PC-3 (cell line): ENCODE data around the gene KLF16. TPM values are rescaled to one million over a fixed set of nuclear protein-coding genes. Genes with fewer than 3 reads are reported as not detected.

Experiments used
- ATAC-seq: fragments of 200-7000 bp; cut with Tn5 transposase; 2 replicates; pipeline ENCODE4 v1.9.1; 2020; ENCODE audit warnings: mild to moderate bottlenecking, moderate library complexity
- BruUV-seq: library from RNA; stranded (reverse); fragments of 400-500 nt; replicated peaks from 2 replicates; lab custom pipeline; 2021; lab: Mats Ljungman, UMichigan
- CTCF ChIA-PET: fragments of 300-600 bp; sonication (Branson Sonifier 250); formaldehyde crosslinking; loops from one replicate; lab custom pipeline; 2022; ENCODE audit warnings: antibody characterized with exemption; lab: Charles Lee
- POLR2A ChIA-PET: fragments of 300-600 bp; sonication (Branson Sonifier 250); formaldehyde crosslinking; loops from one replicate; lab custom pipeline; 2022; ENCODE audit warnings: antibody characterized with exemption; ENCODE audit not compliant: unreplicated experiment; lab: Charles Lee
- DNase-seq: peaks from one replicate; pipeline ENCODE4 v3.0.0-alpha.2; 2015
- H2AFZ ChIP-seq: fragments of 300-600 bp; sonication (generic); 2 replicates; pipeline ENCODE4 v1.6.0; 2016; ENCODE audit warnings: antibody characterized with exemption, low read length
- H3F3A ChIP-seq: fragments of 300-600 bp; sonication (generic); one replicate; pipeline ENCODE4 v1.6.0; 2017; ENCODE audit warnings: antibody characterized with exemption, low read length, control low read depth, mild to moderate bottlenecking; ENCODE audit not compliant: unreplicated experiment
- H3K27ac ChIP-seq: fragments of 300-600 bp; sonication (generic); 2 replicates; pipeline ENCODE4 v1.5.1; 2016; ENCODE audit warnings: mild to moderate bottlenecking, low read length
- H3K27me3 ChIP-seq: fragments of 300-600 bp; sonication (generic); 2 replicates; pipeline ENCODE4 v1.6.1; 2016; ENCODE audit warnings: low read length, mixed read lengths
- H3K36me3 ChIP-seq: fragments of 300-600 bp; sonication (generic); 2 replicates; pipeline ENCODE4 v1.6.1; 2016; ENCODE audit warnings: low read depth, mixed run types, low read length, mixed read lengths
- H3K4me1 ChIP-seq: fragments of 300-600 bp; sonication (generic); 2 replicates; pipeline ENCODE4 v1.5.1; 2016; ENCODE audit warnings: low read length; ENCODE audit not compliant: insufficient read depth
- H3K4me2 ChIP-seq: fragments of 300-600 bp; sonication (generic); 2 replicates; pipeline ENCODE4 v1.6.0; 2016; ENCODE audit warnings: low read length
- H3K4me3 ChIP-seq: fragments of 300-600 bp; sonication (generic); 2 replicates; pipeline ENCODE4 v1.5.1; 2016; ENCODE audit warnings: mild to moderate bottlenecking, low read length, mixed read lengths
- H3K79me2 ChIP-seq: fragments of 300-600 bp; sonication (generic); 2 replicates; pipeline ENCODE4 v1.6.1; 2017; ENCODE audit warnings: low read length, mixed read lengths
- H3K9ac ChIP-seq: fragments of 300-600 bp; sonication (generic); 2 replicates; pipeline ENCODE4 v1.6.0; 2016; ENCODE audit warnings: mild to moderate bottlenecking, low read length
- H3K9me2 ChIP-seq: fragments of 300-600 bp; sonication (generic); replicated peaks from 2 replicates; pipeline ENCODE4 v1.6.1; 2016; ENCODE audit warnings: mixed run types, low read length, mixed read lengths
- H3K9me3 ChIP-seq: fragments of 300-600 bp; sonication (generic); 2 replicates; pipeline ENCODE4 v1.6.1; 2016; ENCODE audit warnings: low read length, mixed read lengths
- H4K20me1 ChIP-seq: fragments of 300-600 bp; sonication (generic); 2 replicates; pipeline ENCODE4 v1.6.1; 2016; ENCODE audit warnings: low read length, mixed read lengths
- CTCF ChIP-seq: fragments of 300-600 bp; sonication (generic); conservative IDR thresholded peaks from 2 replicates; pipeline ENCODE4 v1.5.1; 2017; ENCODE audit warnings: antibody characterized with exemption, low read depth, mild to moderate bottlenecking, low read length
- EZH2 ChIP-seq: fragments of 300-600 bp; sonication (generic); IDR thresholded peaks from one replicate; pipeline ENCODE4 v1.6.1; 2017; ENCODE audit warnings: antibody characterized with exemption, mild to moderate bottlenecking, low read length; ENCODE audit not compliant: unreplicated experiment
- EZH2phosphoT487 ChIP-seq: fragments of 300-600 bp; sonication (generic); IDR thresholded peaks from 2 replicates; pipeline ENCODE4 v1.6.1; 2018; ENCODE audit warnings: mild to moderate bottlenecking, antibody characterized with exemption, low read length, borderline replicate concordance
- intact Hi-C: fragments of 100-400 bp; cut with micrococcal nuclease; formaldehyde crosslinking; loops from 2 replicates; pipeline ENCODE4 v1.9.0; 2023
- total RNA-seq: library from RNA; depleted of rRNA; stranded (reverse); fragments of >200 nt; gene quantifications from 2 replicates; pipeline ENCODE4 v1.2.3, GENCODE V29; 2014

Gene KLF16
- total RNA-seq, 1 experiment from 2014 or later, result 15.1 TPM

GRCh38 chr19:1817553-1818179, 45.7 kb downstream of the KLF16 start:
- ChIA-PET CTCF (no interaction called here), POLR2A (no interaction called here)
- H3K9me3 ChIP-seq, result no peaks in the 10 kb centered on the region
- no TSS peak for BruUV-seq
- H3K9me2 ChIP-seq, result no peaks in the 10 kb centered on the region
- DNase-seq (no peak), ATAC-seq (no peak)
- no peaks in the 10 kb centered on the region for H3K79me2 ChIP-seq
- H3K27me3 ChIP-seq, result no peaks in the 10 kb centered on the region
- H3K4me2 ChIP-seq, result no peak overlapping the region
- no peaks in the 10 kb centered on the region for H4K20me1 ChIP-seq
- no peak overlapping the region for H2AFZ ChIP-seq
- no peaks in the 10 kb centered on the region for H3F3A ChIP-seq
- intact Hi-C loops, result no loop called here
- no peaks in the 10 kb centered on the region for H3K36me3 ChIP-seq
- no peak overlapping the region for H3K9ac ChIP-seq
- peaks cover 4% of the 10 kb centered on the region for H3K4me1 ChIP-seq
- no peak overlapping the region for H3K27ac ChIP-seq
- TF ChIP-seq EZH2phosphoT487 (no peak), EZH2 (no peak), CTCF (no peak)
- H3K4me3 ChIP-seq, result no peak overlapping the region

GRCh38 chr19:1816530-1817298, 46.7 kb downstream of the KLF16 start:
- CTCF ChIA-PET, result no interaction called here
- H3K27ac ChIP-seq, result no peak overlapping the region
- H3F3A ChIP-seq, result no peaks in the 10 kb centered on the region
- intact Hi-C loops, result no loop called here
- POLR2A ChIA-PET, result no interaction called here
- no peak overlapping the region for H3K4me2 ChIP-seq
- BruUV-seq, result no TSS peak
- TF ChIP-seq CTCF (no peak), EZH2phosphoT487 (no peak), EZH2 (no peak)
- H2AFZ ChIP-seq, result no peak overlapping the region
- no peaks in the 10 kb centered on the region for H3K36me3 ChIP-seq
- no peak overlapping the region for H3K4me3 ChIP-seq
- H3K9me2 ChIP-seq, result no peaks in the 10 kb centered on the region
- no peaks in the 10 kb centered on the region for H3K9me3 ChIP-seq
- DNase-seq, result no peak
- H3K9ac ChIP-seq, result no peak overlapping the region
- no peaks in the 10 kb centered on the region for H3K79me2 ChIP-seq
- H4K20me1 ChIP-seq, result no peaks in the 10 kb centered on the region
- no peak for ATAC-seq
- H3K27me3 ChIP-seq, result no peaks in the 10 kb centered on the region
- peaks cover 7% of the 10 kb centered on the region for H3K4me1 ChIP-seq
